Stimulated activated naive B cell treated with anti-CD40 and anti-IgM and Interleukin-4, amounts not matched to agents 10 μg/mL and 1 μg/mL and 100 μg/mL, for 72 hours (primary cell): ENCODE data around the gene ABCF2.

Experiments used
- ATAC-seq, 2 donors: fragments of 150-1000 bp; cut with Tn5 transposase; replicated peaks; 2 replicates each; pipeline ENCODE4 v1.10.0; 2021; ENCODE audit warnings: moderate library complexity in 1 of 2
- DNase-seq: peaks from one replicate; pipeline ENCODE4 v3.0.0; 2021
- H3K27ac Mint-ChIP-seq: one replicate; pipeline ENCODE4 v1.8.0; 2022; ENCODE audit warnings: mild to moderate bottlenecking, mixed read lengths
- H3K27me3 Mint-ChIP-seq, 2 donors: one replicate each; pipeline ENCODE4 v1.8.0; 2022; ENCODE audit warnings: mixed read lengths in 2 of 2
- H3K36me3 Mint-ChIP-seq, 2 donors: one replicate each; pipeline ENCODE4 v1.8.0; 2022; ENCODE audit warnings: mixed read lengths in 2 of 2, mild to moderate bottlenecking in 1 of 2
- H3K4me1 Mint-ChIP-seq, 2 donors: one replicate each; pipeline ENCODE4 v1.8.0; 2022; ENCODE audit warnings: mixed read lengths in 2 of 2, mild to moderate bottlenecking in 1 of 2
- H3K4me3 Mint-ChIP-seq, 2 donors: one replicate each; pipeline ENCODE4 v1.8.0; 2022; ENCODE audit warnings: mild to moderate bottlenecking in 2 of 2, mixed read lengths in 2 of 2, moderate library complexity in 1 of 2
- H3K9me3 Mint-ChIP-seq, 2 donors: one replicate each; pipeline ENCODE4 v1.8.0; 2022; ENCODE audit warnings: mixed read lengths in 2 of 2, mild to moderate bottlenecking in 1 of 2

Gene ABCF2

DNA sequence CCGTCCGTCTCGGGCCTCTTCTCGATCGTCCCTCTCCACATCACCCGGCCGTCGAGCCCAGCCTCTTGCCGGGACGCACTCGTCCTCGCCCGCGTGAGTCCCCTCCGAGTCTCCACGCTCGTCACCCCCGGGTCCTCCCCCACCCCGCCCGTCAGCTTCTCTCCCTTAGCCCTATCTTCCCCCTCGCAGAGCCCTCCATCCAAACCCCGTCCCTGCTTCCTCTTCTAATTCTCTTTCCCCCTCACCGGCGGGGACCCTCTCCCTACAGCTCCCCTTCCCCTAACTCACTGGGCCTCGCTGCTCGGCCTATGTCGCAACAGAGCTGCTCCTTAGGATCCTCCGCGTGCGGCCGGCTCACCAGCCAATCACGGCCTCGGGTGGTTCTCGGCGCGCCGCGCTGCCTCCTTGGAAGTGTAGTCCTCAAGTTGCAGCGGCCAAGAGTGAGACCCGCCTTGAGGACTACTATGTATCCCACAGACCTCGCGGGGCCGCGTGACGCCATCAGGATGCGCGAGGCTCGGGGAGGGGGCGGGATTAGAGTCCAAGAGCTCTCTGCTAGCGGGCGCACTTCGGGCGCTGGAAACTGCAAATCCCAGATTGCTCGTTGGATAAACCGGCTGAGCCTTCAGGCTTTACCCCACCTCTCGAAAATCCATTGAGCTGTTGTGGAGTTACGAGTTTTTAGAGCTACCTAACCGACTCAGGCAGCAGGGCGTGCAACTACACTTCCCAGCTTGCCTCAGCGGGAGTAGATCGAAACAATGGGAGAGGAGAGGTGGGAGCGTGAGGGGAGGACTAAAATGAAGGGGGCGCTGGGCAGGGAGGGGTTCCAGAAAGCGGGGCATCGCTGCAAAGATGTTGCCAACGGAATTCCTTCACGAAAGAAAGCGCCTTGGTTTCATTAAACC is at the start of gene ABCF2:
Gene ABCF2, minus strand, starts transcription at position 331 of the 908 bp plus-strand sequence. CDS start 747 bp downstream, outside the sequence.
- DNase-seq (peak; percentile 95), ATAC-seq (peak; percentile 99 to 100)
- Mint-ChIP-seq H3K36me3 (peaks cover 24 to 39% of the 10 kb centered on the region in 2 donors), H3K4me1 (peaks cover 32 to 49% of the 10 kb centered on the region in 2 donors), H3K27ac (peak within 1 kb of the TSS; percentile 97), H3K9me3 (no peaks in the 10 kb centered on the region), H3K4me3 (peak within 1 kb of the TSS; percentile 96 to 97), H3K27me3 (no peaks in the 10 kb centered on the region)

DNA sequence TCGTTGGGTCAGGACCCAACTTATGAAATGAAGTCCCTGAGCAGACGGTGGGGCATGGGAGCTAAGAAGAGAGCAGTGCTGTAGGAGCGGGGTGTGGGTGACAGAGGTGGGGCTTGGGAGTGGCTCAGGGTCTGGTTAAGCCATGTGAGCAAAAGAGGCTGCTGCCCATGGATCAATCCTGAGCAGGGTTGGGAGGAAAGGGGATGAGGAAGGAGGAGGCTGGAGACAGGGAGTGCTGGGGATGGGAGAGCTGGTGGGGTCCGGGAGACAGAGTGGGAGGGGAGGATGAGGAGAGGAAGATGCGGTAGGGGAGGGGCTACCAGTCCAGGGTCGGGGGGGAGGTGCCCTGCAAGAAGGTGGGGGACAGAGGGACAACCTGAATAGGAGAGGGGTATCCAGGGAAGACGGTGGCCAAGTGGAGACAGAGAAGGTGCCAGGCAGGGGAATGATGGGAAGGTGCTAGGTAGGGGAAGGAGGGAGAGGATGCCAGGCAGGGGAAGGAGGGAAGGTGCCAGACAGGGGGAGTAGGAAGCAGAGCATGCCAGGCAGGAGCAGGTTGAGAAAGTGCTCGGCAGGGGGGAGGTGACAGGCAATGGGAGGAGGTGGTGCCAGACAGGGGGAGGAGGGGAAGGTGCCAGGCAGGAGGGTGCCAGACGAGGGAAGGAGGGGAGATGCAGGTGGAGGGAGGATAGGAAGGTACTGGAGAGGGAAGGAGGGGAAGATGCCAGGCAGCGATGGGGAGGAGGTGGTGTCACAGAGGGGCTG is 49.0 kb upstream of the ABCF2 start:
- no peaks in the 10 kb centered on the region for H3K36me3 Mint-ChIP-seq
- no peaks in the 10 kb centered on the region for H3K9me3 Mint-ChIP-seq
- peaks cover 55 to 64% of the 10 kb centered on the region in 2 donors for H3K27me3 Mint-ChIP-seq
- ATAC-seq (no peak), DNase-seq (no peak)
- peak overlapping the region; percentile 61 to 67 for H3K4me3 Mint-ChIP-seq
- no peak overlapping the region for H3K27ac Mint-ChIP-seq
- peaks cover 9 to 17% of the 10 kb centered on the region in 2 donors for H3K4me1 Mint-ChIP-seq

DNA sequence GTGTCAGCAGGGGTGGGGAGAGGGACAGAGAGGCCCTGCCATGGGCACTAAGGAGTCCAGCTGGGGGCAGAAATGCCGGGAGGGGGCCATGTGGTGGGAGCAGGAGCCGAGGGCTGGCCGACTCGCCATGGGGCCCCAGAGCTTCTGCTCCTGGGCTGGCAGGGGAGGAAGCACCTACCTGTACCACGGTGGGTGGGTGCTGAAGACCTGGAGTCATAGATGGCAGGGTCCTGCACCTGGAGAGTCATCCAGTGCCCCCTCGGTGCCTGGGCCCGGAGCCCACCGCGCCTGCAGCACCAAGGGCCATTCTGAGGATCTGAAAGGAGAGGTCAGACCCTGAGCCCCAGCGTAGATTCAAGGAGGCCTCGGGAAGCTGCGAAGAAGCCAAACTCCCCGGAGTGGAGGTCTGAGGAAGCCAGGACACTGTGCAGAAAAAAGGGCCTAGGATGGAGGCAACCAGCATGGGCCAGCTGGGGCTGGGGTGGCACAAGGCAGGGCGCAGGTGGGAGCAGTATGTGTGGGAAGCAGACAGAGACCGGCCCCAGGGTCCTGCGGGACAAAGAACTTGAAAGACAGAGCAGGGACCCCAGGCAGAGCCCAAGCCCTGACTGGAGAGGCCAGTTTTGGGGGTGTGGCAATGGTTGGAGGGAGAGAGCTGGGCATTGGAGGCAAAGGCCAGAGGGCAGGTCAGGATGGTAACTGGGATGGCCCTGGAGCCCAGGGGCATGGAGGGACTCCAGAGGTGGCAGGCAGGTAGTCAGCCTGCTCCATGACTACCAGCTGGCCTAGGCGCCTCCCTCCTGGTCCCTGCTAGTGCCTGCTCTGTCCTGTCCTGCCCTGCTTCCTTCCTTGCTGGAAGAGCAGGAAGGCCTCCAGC is 48.2 kb upstream of the ABCF2 start:
- no peak for ATAC-seq
- Mint-ChIP-seq H3K36me3 (no peaks in the 10 kb centered on the region), H3K27ac (no peak overlapping the region), H3K4me3 (peak overlapping the region in 1 of 2 donors; percentile 67), H3K4me1 (peaks cover 9 to 17% of the 10 kb centered on the region in 2 donors), H3K9me3 (no peaks in the 10 kb centered on the region), H3K27me3 (peaks cover 51 to 56% of the 10 kb centered on the region in 2 donors)
- no peak for DNase-seq

DNA sequence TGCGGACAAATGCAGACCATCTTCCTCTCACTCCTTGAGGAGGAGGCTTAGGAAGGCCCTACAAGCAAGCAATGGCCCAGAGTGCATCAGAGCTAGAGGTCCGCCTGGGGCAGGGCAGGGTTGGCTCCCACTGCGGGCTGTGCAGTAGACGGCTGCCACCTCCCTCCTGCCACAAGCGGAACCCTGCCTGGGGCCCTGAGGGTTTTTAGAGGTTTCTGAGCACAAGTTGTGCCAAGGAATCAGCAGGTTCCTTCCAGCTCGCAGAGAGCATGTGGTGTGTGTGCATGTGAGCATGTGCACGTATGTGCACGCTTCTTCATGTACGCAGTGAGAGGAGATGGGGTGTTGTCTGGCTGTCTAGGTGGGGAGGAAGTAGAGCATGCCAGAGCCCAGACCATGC is 47.4 kb upstream of the ABCF2 start:
- H3K4me3 Mint-ChIP-seq, result no peak overlapping the region
- H3K27me3 Mint-ChIP-seq, result peaks cover 43 to 48% of the 10 kb centered on the region in 2 donors
- H3K4me1 Mint-ChIP-seq, result peaks cover 9 to 17% of the 10 kb centered on the region in 2 donors
- no peak overlapping the region for H3K27ac Mint-ChIP-seq
- DNase-seq, result no peak
- H3K36me3 Mint-ChIP-seq, result no peaks in the 10 kb centered on the region
- no peak for ATAC-seq
- no peaks in the 10 kb centered on the region for H3K9me3 Mint-ChIP-seq

DNA sequence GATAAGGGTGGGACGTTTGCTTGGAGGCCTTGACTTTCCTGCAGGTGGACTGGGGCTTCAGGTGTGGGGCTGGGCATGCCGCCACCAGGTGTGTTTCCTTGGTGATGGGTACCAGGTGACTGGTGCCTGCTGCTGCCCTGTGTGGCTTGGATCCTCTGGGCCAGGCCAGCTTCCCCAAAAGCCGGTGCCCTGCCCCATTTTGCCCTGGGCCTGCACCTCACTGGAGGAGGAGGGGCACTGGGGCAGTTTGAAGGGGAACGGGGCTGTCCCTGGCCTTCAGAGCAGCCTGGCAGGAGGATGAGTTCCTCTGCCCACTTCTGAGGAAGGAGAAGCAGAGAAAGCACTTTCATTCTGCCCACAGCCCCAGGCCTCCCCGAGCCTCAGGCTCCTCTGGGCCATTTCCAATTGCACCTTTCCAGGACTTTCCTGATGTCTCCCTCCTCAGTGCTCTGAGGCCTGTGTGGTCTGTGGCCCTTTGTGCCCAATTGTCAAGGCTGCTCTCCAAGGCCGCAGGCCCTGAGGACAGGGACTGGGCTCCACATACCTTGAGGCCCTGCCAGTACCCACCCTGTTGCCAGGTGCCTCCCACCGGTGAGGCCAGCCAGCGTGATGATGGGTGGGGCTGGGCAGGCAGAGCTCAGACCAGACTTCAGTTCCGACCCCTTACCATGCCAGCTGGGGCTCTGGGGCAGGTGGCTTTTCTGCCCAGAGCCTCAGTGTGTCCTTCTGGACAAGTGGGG is 46.8 kb upstream of the ABCF2 start:
- DNase-seq, result no peak
- peaks cover 38 to 43% of the 10 kb centered on the region in 2 donors for H3K27me3 Mint-ChIP-seq
- H3K4me1 Mint-ChIP-seq, result peaks cover 9 to 17% of the 10 kb centered on the region in 2 donors
- H3K4me3 Mint-ChIP-seq, result no peak overlapping the region
- no peaks in the 10 kb centered on the region for H3K9me3 Mint-ChIP-seq
- H3K27ac Mint-ChIP-seq, result peak overlapping the region; percentile 20
- ATAC-seq, result peak in 1 of 2 donors; percentile 12
- no peaks in the 10 kb centered on the region for H3K36me3 Mint-ChIP-seq

DNA sequence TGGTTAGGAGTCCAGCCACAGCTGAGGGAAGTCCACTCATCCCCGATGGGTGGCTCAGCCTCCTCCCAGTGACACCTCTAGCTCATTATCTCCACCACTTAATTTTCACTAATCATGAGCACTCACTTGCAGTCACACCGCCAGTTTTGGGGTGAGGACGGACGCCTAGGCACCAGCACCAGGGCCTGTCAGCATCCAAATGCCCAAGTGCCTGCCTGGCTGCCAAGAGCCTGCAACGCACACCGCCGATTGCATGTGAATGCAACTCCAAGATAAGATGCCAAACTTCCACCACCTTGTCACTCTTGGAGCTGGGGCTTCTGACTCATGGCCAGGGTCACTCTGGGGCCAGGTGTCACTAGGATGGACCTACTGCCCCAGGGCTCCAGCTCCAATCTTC is 45.9 kb upstream of the ABCF2 start:
- Mint-ChIP-seq H3K27ac (no peak overlapping the region), H3K4me3 (no peak overlapping the region)

DNA sequence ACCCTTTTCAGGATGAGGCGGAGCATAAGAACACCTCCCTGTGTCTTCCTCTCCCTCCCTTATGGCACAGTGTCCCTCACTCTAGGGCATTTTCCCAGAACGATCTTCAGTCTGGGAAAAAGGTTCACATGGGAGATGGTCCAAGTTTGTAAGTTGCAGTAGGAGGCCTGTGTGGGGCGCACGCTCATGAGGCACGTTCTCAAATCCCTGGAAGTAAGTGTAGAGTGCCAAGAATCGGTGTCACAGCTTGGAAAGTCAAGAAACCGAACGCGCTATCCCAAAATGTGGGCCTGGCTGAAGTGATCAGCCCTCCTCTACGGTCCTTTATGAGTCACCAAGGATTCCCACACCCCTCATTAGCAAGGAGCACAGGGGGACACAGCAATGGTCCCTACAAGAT is 45.4 kb upstream of the ABCF2 start:
- Mint-ChIP-seq H3K4me3 (no peak overlapping the region), H3K36me3 (no peaks in the 10 kb centered on the region), H3K9me3 (no peaks in the 10 kb centered on the region), H3K27me3 (peaks cover 30 to 32% of the 10 kb centered on the region in 2 donors), H3K4me1 (peaks cover 9 to 15% of the 10 kb centered on the region in 2 donors), H3K27ac (no peak overlapping the region)
- ATAC-seq (no peak), DNase-seq (no peak)

More for the DNA sequence above, 45.9 kb upstream of the ABCF2 start:
- Mint-ChIP-seq H3K27me3 (peaks cover 32 to 36% of the 10 kb centered on the region in 2 donors), H3K4me1 (peaks cover 9 to 17% of the 10 kb centered on the region in 2 donors), H3K9me3 (no peaks in the 10 kb centered on the region), H3K36me3 (no peaks in the 10 kb centered on the region)
- DNase-seq, result no peak
- no peak for ATAC-seq

DNA sequence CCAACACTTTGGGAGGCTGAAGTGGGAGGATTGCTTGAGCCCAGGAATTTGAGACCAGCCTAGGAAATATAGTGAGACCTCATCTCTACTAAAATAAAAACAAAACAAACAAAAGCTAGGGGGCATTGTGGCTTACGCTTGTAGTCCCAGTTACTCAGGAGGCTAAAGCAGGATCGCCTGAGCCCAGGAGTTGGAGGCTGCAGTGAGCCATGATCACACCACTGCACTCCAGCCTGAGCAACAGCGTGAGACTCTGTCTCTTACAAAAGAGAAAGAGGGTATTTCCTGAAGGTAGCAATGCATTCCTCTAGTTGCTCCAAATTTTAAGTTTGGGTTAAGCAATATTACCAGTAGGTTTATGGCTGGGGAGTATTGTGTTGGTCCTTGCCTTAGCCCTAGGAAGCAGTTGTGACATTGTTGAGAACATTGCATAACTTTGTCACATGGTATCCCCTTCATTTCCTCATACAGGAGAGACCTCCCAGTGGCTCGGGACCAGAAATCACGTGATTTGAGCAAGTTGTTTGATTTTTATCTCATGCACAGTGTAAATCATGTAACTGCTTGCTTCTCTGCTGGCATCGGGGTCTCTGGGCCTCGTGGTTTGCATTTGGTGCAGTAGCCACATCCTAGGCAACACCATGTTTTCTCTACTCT is 44.8 kb upstream of the ABCF2 start:
- Mint-ChIP-seq H3K27ac (no peak overlapping the region), H3K4me3 (no peak overlapping the region), H3K27me3 (peaks cover 26 to 28% of the 10 kb centered on the region in 2 donors), H3K36me3 (no peaks in the 10 kb centered on the region), H3K4me1 (peaks cover 9 to 11% of the 10 kb centered on the region in 2 donors), H3K9me3 (no peaks in the 10 kb centered on the region)
- DNase-seq (no peak), ATAC-seq (no peak)

DNA sequence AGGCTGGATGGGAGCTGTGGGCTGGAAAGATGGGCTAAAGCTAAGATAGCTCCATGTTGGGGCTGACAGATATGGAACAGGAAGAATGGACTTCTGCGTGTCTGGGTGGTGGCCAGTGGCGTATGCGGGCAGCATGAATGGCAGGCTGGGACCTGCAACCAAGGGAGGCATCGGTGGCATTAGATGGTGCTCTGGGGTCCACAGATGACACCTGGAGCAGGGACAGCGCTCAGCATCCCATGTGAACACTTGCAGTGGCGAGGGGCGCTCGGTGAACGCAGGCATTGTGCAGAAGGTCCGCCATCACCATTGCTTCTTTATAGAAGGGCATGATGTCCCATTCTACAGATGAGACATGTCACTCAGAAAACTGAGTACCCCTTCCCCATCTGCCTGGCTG is 42.5 kb upstream of the ABCF2 start:
- Mint-ChIP-seq H3K9me3 (no peaks in the 10 kb centered on the region), H3K36me3 (no peaks in the 10 kb centered on the region), H3K27me3 (peaks cover 7 to 15% of the 10 kb centered on the region in 2 donors), H3K4me1 (no peaks in the 10 kb centered on the region), H3K4me3 (no peak overlapping the region), H3K27ac (no peak overlapping the region)
- no peak for DNase-seq
- ATAC-seq, result no peak

DNA sequence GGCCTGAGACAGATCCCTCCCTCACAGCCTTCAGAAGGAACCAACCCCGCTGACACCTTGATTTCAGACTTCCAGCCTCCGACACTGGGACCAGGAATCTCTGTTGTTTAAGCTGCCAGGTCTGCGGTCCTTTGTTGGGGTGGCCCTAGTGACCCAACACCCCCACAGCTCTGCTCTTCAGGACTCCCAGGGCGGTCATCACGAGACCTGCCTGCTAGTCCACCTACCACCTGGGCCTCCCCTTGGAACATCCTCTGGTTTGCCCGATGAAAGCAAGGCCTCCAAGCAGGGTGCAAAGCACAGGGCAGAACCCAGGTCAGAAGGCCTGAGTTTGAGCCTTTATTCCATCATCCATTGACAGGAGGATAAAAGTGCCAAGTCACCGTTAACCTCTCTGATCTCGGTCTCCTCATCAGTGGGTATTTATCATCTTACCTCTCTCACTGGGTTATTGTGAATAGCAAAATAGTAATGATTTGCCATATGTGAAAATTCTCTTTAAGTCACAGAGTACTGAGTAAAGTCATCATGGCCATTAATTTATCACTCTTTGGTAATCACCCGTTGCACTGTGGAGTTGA is 38.4 kb upstream of the ABCF2 start:
- ATAC-seq, result no peak
- Mint-ChIP-seq H3K27me3 (peaks cover 21 to 24% of the 10 kb centered on the region in 2 donors), H3K27ac (no peak overlapping the region), H3K4me3 (no peak overlapping the region), H3K36me3 (no peaks in the 10 kb centered on the region), H3K4me1 (no peaks in the 10 kb centered on the region), H3K9me3 (no peaks in the 10 kb centered on the region)
- DNase-seq, result no peak

DNA sequence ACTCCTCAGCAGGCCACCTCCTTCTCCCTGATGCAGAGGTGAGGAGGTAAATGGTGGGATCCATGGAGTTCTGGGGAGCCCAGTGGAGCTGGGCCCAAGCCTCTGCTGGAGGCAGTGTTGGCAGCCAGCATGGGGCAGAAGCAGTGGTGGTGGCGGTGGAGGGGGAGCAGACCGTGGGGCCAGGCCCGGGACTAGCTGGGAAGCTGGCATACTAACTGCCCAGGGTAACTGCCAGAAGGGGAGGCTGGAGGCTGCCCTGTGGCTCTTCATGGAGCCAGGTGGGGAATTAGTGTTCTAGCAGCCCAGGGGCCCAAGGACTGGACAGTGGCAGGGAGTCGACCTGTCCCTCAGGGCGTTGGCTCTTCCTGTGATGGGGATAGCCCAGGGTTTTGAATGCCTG is 37.6 kb upstream of the ABCF2 start:
- H3K27ac Mint-ChIP-seq, result no peak overlapping the region
- H3K9me3 Mint-ChIP-seq, result no peaks in the 10 kb centered on the region
- no peaks in the 10 kb centered on the region for H3K36me3 Mint-ChIP-seq
- H3K4me3 Mint-ChIP-seq, result no peak overlapping the region
- H3K27me3 Mint-ChIP-seq, result peaks cover 22 to 30% of the 10 kb centered on the region in 2 donors
- H3K4me1 Mint-ChIP-seq, result no peaks in the 10 kb centered on the region
- DNase-seq (no peak), ATAC-seq (no peak)

DNA sequence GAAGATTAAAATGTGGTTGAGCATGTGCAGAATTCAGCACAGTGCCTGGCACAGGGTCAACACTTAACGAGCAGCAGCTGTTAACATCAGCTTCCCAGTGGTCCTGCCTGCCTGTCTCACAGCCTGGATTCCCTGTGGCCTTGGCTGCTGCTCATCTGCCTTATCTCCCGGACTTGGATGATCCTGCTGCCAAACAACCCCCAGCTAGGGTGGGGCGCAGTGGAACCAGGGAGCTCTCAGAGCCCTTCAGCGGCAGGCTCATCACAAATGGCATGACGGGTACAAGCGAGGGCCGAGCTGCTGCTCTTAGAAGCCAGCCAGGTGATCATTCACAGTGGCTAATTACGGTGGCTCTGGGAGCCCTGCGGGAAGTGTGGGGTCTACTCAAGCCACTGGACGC is 34.5 kb upstream of the ABCF2 start:
- no peak for ATAC-seq
- no peaks in the 10 kb centered on the region for H3K4me1 Mint-ChIP-seq
- peaks cover 45 to 55% of the 10 kb centered on the region in 2 donors for H3K27me3 Mint-ChIP-seq
- no peak overlapping the region for H3K4me3 Mint-ChIP-seq
- H3K27ac Mint-ChIP-seq, result no peak overlapping the region
- DNase-seq, result no peak
- no peaks in the 10 kb centered on the region for H3K36me3 Mint-ChIP-seq
- H3K9me3 Mint-ChIP-seq, result no peaks in the 10 kb centered on the region

DNA sequence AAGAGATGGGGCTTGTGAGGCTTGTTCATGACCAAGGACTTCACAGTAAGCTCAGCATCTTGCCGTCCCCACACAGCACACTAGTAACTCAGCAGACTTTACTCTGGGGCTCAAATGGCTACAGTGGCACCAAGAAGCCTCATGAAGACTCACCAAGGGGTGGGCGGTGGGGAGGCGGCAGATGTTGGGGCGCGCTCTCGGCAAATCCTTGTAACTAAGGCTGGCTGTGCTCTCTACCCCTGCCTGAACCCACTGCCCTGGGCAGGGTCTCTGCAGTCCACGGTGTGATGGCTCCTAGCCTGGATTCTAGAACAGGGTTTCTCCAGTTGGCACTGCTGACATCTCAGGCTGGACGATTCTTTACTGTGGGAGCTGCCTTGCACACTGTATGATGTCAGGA is 33.9 kb upstream of the ABCF2 start:
- Mint-ChIP-seq H3K9me3 (no peaks in the 10 kb centered on the region), H3K36me3 (no peaks in the 10 kb centered on the region), H3K4me3 (no peak overlapping the region), H3K27ac (no peak overlapping the region), H3K27me3 (peaks cover 48 to 53% of the 10 kb centered on the region in 2 donors), H3K4me1 (no peaks in the 10 kb centered on the region)
- ATAC-seq (no peak), DNase-seq (no peak)
